Measurements from ENCODE around the gene CHD3. TPM values are rescaled to one million over a fixed set of nuclear protein-coding genes. Genes with fewer than 3 reads are reported as not detected.

CHD3 gene
- total and polyA plus RNA-seq, 2 donors (not counting 1 experiment from before 2014, with no cell fraction given): 68.1 to 69.1 TPM

- POLR2A ChIA-PET: interaction anchor here (0.6 to 1.6 kb wide), 4 partner anchors 9 to 337 kb away, joined by 3 to 14 read pairs (median 4); no protein-coding TSS in a partner anchor
- intact Hi-C loops (cut with micrococcal nuclease): loop anchor here (10.0 kb wide), 1 partner anchor 231 kb away; the partner anchor contains the start of gene FXR2
These were observed 42.4 kb upstream of the CHD3 start for GRCh38 chr17:7846063-7846735.

More at GRCh38 chr17:7846063-7846735, 42.4 kb upstream of the CHD3 start:
- 93% methylated on average over 17 of the region's 22 CpGs for WGBS (ENCODE audit: insufficient coverage)
- H3K4me1 Mint-ChIP-seq: peaks cover 32% of the 10 kb centered on the region
- no peaks in the 10 kb centered on the region for H3K27me3 ChIP-seq (replicated peaks in 1 of 4; ENCODE audit: control extremely low read depth in 1 of 4, control insufficient read depth in 3 of 4, insufficient read depth in 4 of 4, low read length in 3 of 4)
- no peak overlapping the region for H3K27ac ChIP-seq (ENCODE audit: low read length in 2 of 2)
- peak overlapping the region; percentile 100 for H3K4me3 Mint-ChIP-seq
- CTCF ChIA-PET: interaction anchor here (1.1 to 5.7 kb wide), 2 partner anchors 11 to 24 kb away, joined by 3 to 53 read pairs; partner anchors contain the start of gene KDM6B
- H4K20me1 ChIP-seq (ENCODE audit: control insufficient read depth, insufficient read depth, low read length, poor library complexity, severe bottlenecking): peaks cover 69% of the 10 kb centered on the region
- H3K9me3 ChIP-seq (ENCODE audit: control extremely low read depth in 1 of 3, control insufficient read depth in 2 of 3, insufficient read depth in 1 of 3, low read length in 2 of 3): no peaks in the 10 kb centered on the region
- DNase-seq (peak; percentile 37), ATAC-seq (ENCODE audit: low read depth) (no peak)
- H3K79me2 ChIP-seq (ENCODE audit: control insufficient read depth, insufficient read depth, low read length): peaks cover 31% of the 10 kb centered on the region
- no peak overlapping the region for H3K4me2 ChIP-seq (replicated peaks; ENCODE audit: low read depth, low read length, poor library complexity, severe bottlenecking)
- no peaks in the 10 kb centered on the region for H3K27me3 Mint-ChIP-seq
- H2AFZ ChIP-seq (ENCODE audit: insufficient read depth, low read depth, low read length, poor library complexity, severe bottlenecking): no peak overlapping the region
- peaks cover 0 to 33% of the 10 kb centered on the region in 2 experiments for H3K36me3 ChIP-seq (replicated peaks in 1 of 2; ENCODE audit: control extremely low read depth in 1 of 2, control insufficient read depth in 1 of 2, extremely low read depth in 1 of 2, insufficient read depth in 2 of 2, low read length in 1 of 2)
- H3K4me1 ChIP-seq (ENCODE audit: control insufficient read depth in 2 of 2, insufficient read depth in 2 of 2, low read length in 2 of 2): peaks cover 15 to 46% of the 10 kb centered on the region in 2 donors
- no peak overlapping the region for H3K9ac ChIP-seq (ENCODE audit: low read length)
- TF ChIP-seq CTCF (IDR thresholded peaks at IDR 0.05): no peak
- TF ChIP-seq EZH2 (IDR thresholded peaks at IDR 0.05; ENCODE audit: borderline replicate concordance, insufficient read depth, low read depth, low read length, poor library complexity, severe bottlenecking): no peak
- no peak overlapping the region for H3K4me3 ChIP-seq (ENCODE audit: control extremely low read depth in 1 of 5, extremely low read depth in 1 of 5, insufficient read depth in 1 of 5, low read depth in 2 of 5, low read length in 4 of 5)
- no peaks in the 10 kb centered on the region for H3K9me3 Mint-ChIP-seq (ENCODE audit: insufficient read depth)
- H3K27ac Mint-ChIP-seq: peak overlapping the region; percentile 32

All from B cell (primary cell).